GM06990 (cell line): Measurements from ENCODE around the gene KRT16.

Experiments used
- DNase-seq: peaks from one replicate; pipeline ENCODE4 v3.0.0-alpha.2; 2011; ENCODE audit not compliant: insufficient read length; ENCODE audit errors: extremely low read depth
- H3K27me3 ChIP-seq: replicated peaks from 2 replicates; pipeline ENCODE4 v1.6.0; 2011; ENCODE audit warnings: low read length; ENCODE audit not compliant: control insufficient read depth, insufficient read depth
- H3K36me3 ChIP-seq: 2 replicates; pipeline ENCODE4 v1.5.1; 2011; ENCODE audit warnings: low read length; ENCODE audit not compliant: control insufficient read depth, insufficient read depth
- H3K4me3 ChIP-seq: replicated peaks from 2 replicates; pipeline ENCODE4 v1.5.1; 2011; ENCODE audit warnings: low read depth, mild to moderate bottlenecking, control low read depth, low read length
- CTCF ChIP-seq: IDR thresholded peaks from 2 replicates; pipeline ENCODE4 v1.5.1; 2011; ENCODE audit warnings: low read length, control low read depth, mild to moderate bottlenecking, inconsistent platforms; ENCODE audit not compliant: insufficient read depth, poor library complexity, severe bottlenecking

KRT16 gene

GRCh38 chr17:41563607-41564170 is 48.9 kb downstream of the KRT16 start:
- no peak for TF ChIP-seq CTCF
- no peak for DNase-seq
- Histone ChIP-seq H3K4me3 (no peak overlapping the region), H3K36me3 (no peaks in the 10 kb centered on the region), H3K27me3 (no peaks in the 10 kb centered on the region; the same call in none of the 2 replicates)

- no peak overlapping the region for H3K4me3 ChIP-seq
These were observed 51.0 kb downstream of the KRT16 start for GRCh38 chr17:41561554-41561953.

More at GRCh38 chr17:41561554-41561953, 51.0 kb downstream of the KRT16 start:
- Histone ChIP-seq H3K36me3 (no peaks in the 10 kb centered on the region), H3K27me3 (no peaks in the 10 kb centered on the region; the same call in none of the 2 replicates)
- DNase-seq: no peak
- TF ChIP-seq CTCF: no peak
